Inflammatory macrophage treated with lipopolysaccharide for 4 hours (primary cell): ENCODE measurements around the gene EIF3I.

ENCODE experiments used
- DNase-seq: peaks from one replicate; pipeline ENCODE4 v3.0.0-alpha.2; 2020

The EIF3I gene

GRCh38 chr1:32221980-32222755 lies at the start of gene EIF3I, which contains the start of gene TMEM234:
Gene EIF3I (plus strand): TSS chr1:32222407. CDS start chr1:32222442, 35 bp downstream.
Gene TMEM234 (minus strand): TSS chr1:32222353. CDS start chr1:32222322, 31 bp downstream.
- DNase-seq = peak; percentile 96

DNA sequence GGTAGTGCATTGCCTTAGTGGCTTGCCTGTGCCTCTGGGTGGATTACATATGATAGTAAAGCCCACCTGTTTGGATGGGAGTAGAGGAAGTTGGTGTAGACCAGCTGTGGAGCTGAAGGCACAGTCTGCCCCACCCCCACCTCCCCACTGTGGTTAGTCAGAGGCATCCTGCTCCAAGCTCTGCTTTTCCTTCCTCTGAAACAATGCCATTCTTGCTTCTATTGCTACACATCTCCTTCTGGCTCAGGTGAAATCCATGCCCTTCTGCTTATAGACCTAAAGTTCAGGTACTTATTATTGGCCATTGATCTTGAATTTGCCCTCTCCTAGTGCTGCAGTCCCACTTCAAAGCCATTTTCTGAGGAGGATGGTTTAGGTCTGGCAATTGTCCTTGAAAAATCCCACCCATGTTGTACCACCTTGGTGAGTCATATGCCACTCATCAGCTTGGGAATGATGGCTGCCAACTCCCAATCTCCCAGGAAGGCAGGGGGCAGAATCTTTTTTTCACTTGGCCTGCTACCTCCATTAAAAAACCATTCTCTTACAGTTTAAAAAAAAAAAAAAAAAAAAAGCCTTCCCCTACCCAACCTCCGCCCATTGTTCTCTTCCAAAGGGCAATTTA lies 49.5 kb upstream of the EIF3I start:
- DNase-seq = no peak

GRCh38 chr1:32178380-32179192 lies 43.6 kb upstream of the EIF3I start:
- DNase-seq = peak; percentile 78

GRCh38 chr1:32179193-32179442 lies 43.1 kb upstream of the EIF3I start:
- no peak for DNase-seq

GRCh38 chr1:32179443-32180185 lies 42.6 kb upstream of the EIF3I start, which contains the start of gene TXLNA:
Gene TXLNA (plus strand): TSS chr1:32179675. CDS start chr1:32180346, 671 bp downstream.
- DNase-seq = peak; percentile 92

DNA sequence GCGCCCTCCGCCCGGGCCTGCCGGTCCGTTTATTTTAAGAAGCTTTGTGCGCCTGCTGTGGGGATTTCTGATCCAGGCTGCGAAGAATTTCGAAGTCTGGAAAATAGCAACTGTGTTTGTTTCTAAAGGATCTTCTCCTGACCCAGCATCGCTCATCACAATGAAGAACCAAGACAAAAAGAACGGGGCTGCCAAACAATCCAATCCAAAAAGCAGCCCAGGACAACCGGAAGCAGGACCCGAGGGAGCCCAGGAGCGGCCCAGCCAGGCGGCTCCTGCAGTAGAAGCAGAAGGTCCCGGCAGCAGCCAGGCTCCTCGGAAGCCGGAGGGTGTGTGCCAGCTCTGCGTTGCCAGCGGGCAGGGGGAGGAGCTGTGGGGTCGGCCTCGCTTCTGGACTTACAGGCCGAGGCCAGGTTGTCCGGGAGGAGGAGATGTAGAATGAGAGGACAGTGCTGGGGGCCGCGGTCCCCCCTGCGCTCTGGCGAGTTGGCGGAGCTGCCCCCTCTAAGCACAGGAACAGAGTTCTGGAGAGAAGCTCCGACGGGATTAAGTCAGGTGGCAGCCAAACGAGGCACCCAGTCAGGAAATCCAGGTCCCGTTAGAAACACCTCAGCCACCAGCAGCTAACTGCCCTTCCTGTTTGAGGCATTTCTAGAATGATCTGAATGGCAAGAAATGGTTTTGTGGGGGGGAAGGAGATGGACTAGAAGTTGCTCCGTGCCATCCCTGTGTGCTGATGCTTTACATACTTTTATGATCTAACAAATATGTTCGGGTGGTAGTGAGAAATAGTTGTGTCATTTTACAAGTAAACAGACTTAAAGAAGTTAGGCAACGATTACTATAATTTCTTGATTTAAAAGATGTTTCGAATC lies 41.8 kb upstream of the EIF3I start:
- peak; percentile 53 for DNase-seq

- no peak for DNase-seq
These were observed 41.1 kb upstream of the EIF3I start for GRCh38 chr1:32181065-32181464.

DNA sequence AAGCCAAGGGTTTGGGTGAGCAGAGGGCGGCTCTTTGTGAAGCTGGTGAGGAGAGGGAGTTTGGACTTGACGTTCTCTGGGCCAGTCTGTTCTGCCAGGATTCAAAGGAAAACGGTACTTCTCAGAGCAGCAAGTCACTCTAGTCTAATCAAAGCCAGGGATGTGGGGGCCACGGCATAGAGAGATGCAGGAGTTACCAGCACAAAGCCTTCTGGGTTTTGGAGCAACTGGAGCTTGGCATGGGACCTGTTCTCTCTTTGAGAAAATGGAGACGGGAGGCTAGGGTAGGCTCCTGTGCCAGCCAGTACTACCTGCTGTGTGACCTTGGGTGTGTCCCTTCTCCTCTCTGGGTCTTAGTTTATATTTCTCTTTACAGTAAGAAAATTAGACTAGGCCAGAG lies 40.6 kb upstream of the EIF3I start:
- DNase-seq = no peak

DNA sequence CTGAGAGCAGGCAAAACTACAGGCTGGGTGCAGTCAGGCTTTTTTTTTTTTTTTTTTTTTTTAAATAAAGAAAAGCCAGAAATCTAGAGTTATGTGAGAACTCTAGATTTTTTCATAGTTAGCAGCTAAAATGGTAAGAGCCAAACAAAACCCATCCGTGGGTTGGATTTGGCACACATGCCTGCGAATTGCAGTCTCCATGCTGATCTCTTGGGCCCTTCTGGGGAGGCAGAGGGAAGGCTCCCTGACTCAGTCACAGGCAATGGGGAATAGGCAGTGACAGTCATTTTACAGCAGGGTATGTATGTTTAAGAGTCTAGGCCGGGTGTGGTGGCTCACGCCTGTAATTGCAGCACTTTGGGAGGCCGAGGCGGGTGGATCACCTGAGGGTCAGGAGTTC lies 40.1 kb upstream of the EIF3I start:
- DNase-seq = no peak

GRCh38 chr1:32184650-32185049 lies 37.6 kb upstream of the EIF3I start:
- DNase-seq = peak; percentile 3

DNA sequence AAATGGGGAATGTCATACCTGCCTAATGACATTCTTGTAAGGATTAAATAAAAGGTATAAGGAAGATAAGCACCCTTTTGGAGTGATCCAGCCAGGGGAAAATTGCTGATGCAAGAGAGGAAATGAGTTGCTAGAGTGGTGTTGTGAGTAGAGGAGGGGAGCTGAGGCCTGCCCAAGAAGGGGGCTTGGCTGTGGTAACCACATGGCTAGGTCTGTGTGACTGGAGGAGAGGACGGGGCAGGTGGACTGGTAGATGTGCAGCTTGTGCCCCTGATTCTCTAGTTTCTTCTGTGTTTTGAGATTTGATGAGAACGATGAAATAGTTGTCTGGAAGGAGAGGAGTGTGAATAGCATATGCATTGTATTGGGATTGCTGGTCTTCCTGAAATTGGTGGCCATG lies 36.1 kb upstream of the EIF3I start:
- no peak for DNase-seq

DNA sequence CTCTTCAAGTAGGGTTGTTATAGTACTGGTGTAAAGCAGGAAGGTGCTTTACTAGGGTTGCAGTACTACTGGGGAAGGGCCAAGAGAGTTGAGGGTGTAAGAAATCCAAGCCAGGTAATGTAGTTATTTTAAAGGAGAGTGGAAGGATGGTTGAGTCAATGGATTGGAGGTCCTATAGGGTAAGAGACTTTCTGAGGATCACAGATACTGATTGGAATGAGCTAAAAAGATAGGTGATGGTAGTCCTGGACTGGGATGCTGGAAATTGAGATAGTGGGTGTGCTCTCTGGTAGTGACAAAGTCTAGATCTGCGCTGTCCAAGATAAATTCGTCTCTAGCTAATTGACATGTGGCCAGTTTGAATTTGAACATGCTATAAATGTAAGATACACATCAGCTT lies 35.7 kb upstream of the EIF3I start:
- no peak for DNase-seq

GRCh38 chr1:32187850-32188249 lies 34.4 kb upstream of the EIF3I start:
- no peak for DNase-seq

GRCh38 chr1:32192220-32192948 lies 29.8 kb upstream of the EIF3I start:
- no peak for DNase-seq

- DNase-seq = no peak
These were observed 27.2 kb upstream of the EIF3I start for GRCh38 chr1:32194984-32195383.

DNA sequence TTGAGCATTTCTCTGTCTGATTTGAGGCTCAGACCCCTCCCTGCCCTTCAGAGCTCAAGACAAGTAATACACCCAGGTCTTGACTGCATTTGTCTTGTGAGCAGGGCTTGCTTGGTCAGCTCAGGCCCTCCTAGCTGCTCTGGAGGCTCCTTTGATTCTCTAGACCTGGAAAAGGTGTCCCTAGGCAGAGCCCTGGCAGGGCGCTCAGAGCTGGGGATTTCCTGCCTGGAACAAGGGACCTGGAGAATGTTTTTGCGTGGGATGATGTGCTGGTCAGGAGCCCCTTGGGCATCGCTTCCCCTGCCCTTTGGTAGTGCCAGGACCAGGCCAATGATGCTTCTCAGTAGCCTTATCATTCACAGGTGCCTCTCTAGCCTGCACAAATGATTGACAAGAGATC lies 26.7 kb upstream of the EIF3I start:
- DNase-seq = no peak

DNA sequence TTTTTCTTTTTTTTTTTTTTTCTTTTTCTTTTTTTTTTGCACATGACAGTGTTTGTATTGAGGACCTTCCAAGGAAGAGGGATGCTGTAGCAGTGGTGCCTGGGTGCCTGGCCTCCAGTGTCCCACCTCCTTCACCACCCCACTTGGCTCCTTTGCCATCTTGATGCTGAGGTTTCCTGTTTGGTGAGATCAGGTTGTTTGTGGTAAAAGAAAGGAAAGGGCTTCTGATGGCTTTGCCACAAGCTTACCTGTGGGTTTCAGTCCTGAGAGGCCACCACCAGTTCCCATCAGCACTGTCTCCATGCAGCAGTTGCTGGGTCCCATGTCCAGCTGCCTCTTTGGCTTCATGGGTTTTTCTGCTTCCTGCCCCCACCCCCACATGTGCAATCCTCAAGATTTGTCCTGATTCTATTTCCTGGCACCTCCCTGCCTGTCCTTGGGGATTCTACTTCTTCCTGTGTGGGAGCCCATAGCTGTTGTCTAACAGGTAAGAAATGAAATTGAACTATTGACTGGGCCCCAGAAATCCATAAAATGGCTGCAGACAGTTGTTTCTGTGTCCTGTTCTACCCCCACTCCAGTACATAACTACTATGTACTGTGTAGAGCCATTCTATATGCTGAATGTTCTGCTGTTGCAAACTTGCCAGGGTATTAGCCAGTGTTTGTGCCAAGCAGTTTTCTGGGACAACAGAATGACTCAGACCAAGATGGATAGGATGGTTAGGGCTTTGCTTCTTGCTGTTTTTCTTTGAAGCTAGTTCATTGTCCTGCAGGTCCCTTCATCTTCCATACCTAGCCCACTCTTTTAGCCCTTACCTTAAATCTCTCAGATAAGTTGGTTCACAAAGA lies 26.0 kb upstream of the EIF3I start:
- DNase-seq = no peak

DNA sequence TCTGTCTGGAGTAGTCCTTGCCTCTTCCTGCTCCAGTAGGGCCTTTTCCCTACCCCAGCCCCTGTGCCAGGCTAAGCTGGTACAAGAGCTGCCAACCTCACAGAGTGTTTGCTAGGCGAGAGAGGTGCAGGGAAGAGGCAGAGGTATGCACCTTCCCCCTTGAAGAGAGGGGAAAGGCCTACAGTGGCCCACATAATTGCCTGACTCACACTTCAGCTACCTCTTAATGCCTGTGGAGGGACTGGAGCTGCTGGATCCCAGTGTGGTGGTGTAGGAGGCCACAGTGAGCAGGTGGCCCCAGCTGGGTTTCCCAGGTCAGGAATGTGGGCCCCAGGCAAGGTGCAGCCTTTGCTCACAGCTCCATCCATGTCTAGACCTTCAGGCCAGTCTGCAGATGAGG lies 25.1 kb upstream of the EIF3I start:
- no peak for DNase-seq

DNA sequence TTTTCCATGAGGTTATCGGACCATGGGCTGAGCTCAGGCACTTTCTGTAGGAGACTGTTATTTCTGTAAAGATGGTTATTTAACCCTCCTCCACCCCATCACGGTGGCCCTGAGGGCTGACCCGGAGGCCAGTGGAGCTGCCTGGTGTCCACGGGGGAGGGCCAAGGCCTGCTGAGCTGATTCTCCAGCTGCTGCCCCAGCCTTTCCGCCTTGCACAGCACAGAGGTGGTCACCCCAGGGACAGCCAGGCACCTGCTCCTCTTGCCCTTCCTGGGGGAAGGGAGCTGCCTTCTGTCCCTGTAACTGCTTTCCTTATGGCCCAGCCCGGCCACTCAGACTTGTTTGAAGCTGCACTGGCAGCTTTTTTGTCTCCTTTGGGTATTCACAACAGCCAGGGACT lies 24.4 kb upstream of the EIF3I start:
- DNase-seq = no peak
